8988T (cell line): ENCODE results near the gene FCGR3B.
"Not testable (repeated sequence)": the region's sequence is repeated elsewhere in the genome, so short reads cannot be mapped to it uniquely, and the experiment has no call there.

Source experiments
- DNase-seq: peaks from one replicate; pipeline ENCODE4 v3.0.0; 2011

The FCGR3B gene

GRCh38 chr1:161605024-161605423 is 26.0 kb downstream of the FCGR3B start:
- DNase-seq, result not testable (repeated sequence)

DNA sequence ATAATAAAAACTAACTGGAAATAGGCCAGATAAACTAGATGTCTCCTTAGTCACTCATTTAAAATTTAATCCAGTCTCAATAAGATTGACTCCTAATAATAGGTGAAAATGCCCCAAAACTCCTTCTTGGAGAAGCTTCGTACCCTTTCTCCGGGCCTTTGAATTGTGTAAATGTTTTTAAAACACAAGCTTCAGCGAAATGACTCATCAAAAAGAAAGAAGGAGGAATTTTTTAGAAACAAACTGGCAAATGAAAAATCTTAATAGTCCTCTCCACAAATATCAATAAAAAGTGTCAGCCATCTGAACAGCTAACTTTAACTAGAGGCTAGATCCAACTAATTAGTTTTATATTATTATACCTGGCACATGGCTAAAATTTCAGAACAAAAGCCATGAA is 33.9 kb downstream of the FCGR3B start:
- DNase-seq, result not testable (repeated sequence)

DNA sequence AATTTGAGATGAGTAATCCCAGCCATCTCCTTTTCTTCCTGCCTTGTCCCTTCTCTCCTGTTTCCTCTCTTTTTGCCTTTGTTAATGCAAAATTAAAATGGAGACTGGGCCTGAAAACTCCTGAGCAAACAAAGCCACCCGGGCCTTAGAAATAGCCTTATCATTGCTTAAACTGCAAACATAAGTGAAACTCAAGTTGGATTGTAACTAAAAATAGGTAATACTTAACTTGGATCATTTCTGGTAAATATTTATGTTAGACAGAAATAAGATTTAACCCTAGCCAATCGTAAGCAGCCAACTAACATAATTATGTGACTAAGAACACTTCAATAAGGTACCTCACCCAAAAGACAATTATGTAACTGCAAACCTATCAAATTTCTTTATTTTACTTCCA is 35.4 kb downstream of the FCGR3B start:
- DNase-seq, result not testable (repeated sequence)

- not testable (repeated sequence) for DNase-seq
Observed at GRCh38 chr1:161595173-161595572, 35.8 kb downstream of the FCGR3B start.

GRCh38 chr1:161594269-161594984 is 36.5 kb downstream of the FCGR3B start:
- not testable (repeated sequence) for DNase-seq

- not testable (repeated sequence) for DNase-seq
Observed at GRCh38 chr1:161593092-161593755, 37.8 kb downstream of the FCGR3B start.

DNA sequence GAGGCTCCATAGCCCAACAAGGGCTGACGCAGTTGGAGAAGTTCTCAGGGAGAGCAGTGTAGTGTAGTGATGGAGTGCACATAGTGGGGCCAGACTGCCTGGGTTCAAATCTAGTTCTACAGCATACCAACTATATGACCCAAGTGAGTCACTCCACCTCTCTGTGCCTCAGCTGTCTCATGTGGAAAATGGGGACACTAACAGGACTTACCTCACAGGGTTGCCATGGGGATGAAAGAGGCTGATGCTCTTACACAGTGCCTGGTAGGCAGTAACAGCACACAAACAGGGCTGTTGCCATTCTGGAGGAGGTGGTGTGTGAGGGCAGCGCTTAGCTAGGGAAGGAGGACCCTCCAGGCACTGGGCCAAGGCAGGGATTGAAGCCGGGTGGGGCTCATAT is 38.4 kb downstream of the FCGR3B start:
- DNase-seq, result not testable (repeated sequence)

- DNase-seq, result not testable (repeated sequence)
Observed at GRCh38 chr1:161589920-161590319, 41.1 kb downstream of the FCGR3B start.

DNA sequence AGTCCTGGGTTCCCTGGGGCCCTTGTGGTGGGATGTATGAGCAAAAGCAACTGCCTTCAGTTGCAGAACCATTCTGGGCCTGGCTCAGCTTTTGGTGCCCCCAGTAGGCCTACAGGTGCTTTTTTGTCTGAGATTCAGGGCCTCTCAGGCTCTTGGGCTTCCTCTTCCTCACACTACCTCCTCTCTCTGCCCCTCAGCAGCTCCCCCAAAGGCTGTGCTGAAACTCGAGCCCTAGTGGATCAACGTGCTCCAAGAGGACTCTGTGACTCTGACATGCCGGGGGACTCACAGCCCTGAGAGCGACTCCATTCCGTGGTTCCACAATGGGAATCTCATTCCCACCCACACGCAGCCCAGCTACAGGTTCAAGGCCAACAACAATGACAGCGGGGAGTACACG is 41.6 kb downstream of the FCGR3B start:
- DNase-seq, result not testable (repeated sequence)

- not testable (repeated sequence) for DNase-seq
Observed at GRCh38 chr1:161588596-161588995, 42.4 kb downstream of the FCGR3B start.

GRCh38 chr1:161582882-161583281 is 48.1 kb downstream of the FCGR3B start:
- not testable (repeated sequence) for DNase-seq

- not testable (repeated sequence) for DNase-seq
Observed at GRCh38 chr1:161580879-161581537, 50.0 kb downstream of the FCGR3B start.

DNA sequence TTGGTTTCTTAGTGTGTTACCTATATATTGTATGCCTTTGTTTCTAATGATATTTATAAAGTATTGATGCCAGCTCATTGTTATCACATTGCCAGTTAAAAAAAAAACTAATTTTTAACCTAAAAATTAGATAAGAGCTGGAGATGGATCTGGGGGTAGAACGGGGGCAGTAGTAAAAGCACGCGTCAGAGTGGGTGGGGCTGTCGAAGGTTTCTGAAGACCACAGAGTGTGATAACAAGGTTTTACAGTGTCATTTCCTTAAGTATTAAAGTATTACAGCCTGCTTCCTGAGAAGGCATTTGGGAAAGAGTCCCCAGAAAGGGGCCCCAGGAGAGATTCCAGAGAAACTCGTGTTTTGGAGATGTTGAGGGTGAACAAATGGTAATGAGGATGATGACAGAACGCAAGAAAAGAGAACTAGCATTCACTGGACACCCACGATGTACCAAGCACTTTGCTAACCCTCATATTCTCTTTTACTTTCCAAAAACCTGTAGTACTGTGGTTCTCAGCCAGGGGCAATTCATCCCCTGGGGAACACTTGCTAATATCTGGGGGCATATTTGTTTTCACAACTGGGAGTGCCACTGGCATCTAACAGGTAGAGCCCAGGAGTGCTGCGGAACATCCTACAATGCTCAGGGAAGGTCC is 51.0 kb downstream of the FCGR3B start:
- DNase-seq, result not testable (repeated sequence)

DNA sequence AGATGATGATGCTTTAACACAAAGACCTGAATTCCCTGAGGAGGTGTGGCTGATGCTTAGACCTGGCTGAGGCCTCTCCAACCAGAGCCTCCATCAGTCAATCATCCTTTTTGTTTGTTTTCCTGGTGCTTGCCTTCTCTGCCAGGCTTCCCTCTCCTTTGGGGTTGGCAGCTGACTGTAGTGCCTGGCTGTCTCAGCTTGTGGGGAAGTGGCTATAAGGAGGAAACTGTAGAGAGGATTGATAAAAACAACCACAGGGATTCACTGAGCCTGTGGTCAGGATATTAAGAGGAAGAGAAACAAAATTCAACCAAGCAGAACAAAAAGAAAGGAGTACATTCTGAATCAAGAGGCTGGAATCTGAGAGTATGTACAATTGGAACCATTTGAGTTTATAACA is 54.3 kb downstream of the FCGR3B start:
- not testable (repeated sequence) for DNase-seq
